GM12878 (cell line): ENCODE data around the gene RGS18. TPM values are rescaled to one million over a fixed set of nuclear protein-coding genes. Genes with fewer than 3 reads are reported as not detected.

ENCODE experiments used
- ATAC-seq: fragments of 200-7000 bp; cut with Tn5 transposase; 3 replicates; pipeline ENCODE4 v1.9.1; 2020; ENCODE audit warnings: mild to moderate bottlenecking, moderate library complexity
- BruUV-seq: library from RNA; stranded (reverse); fragments of 400-500 nt; replicated peaks from 2 replicates; lab custom pipeline; 2021; lab: Mats Ljungman, UMichigan
- CTCF ChIA-PET: fragments of 300-600 bp; sonication (Branson Sonifier 250); formaldehyde crosslinking; extraction: SDS; loops from one replicate; lab custom pipeline; 2021; ENCODE audit warnings: inconsistent platforms; lab: Yijun Ruan, JAX
- POLR2A ChIA-PET: fragments of 350-600 bp; formaldehyde crosslinking; extraction: SDS; loops from one replicate; lab custom pipeline; 2021; ENCODE audit warnings: inconsistent platforms; lab: Charles Lee
- RAD21 ChIA-PET: fragments of 300-600 bp; sonication (Branson Sonifier 250); formaldehyde crosslinking; loops from one replicate; lab custom pipeline; 2023; ENCODE audit warnings: antibody characterized with exemption; ENCODE audit not compliant: unreplicated experiment; lab: Charles Lee
- SMC1A ChIA-PET: fragments of 300-600 bp; sonication (Branson Sonifier 250); formaldehyde crosslinking; loops from one replicate; lab custom pipeline; 2023; ENCODE audit not compliant: unreplicated experiment, uncharacterized antibody; lab: Charles Lee
- DNase-seq: peaks from one replicate; pipeline ENCODE4 v3.0.0-alpha.2; 2011; ENCODE audit warnings: low read depth, low spot score
- FAIRE-seq: peaks from 3 replicates; lab custom pipeline; 2011; peaks lifted over from hg19 to GRCh38; lab: Jason Lieb, UNC
- H2AFZ ChIP-seq: 2 replicates; pipeline ENCODE4 v1.6.0; 2011; ENCODE audit warnings: low read depth, low read length, control low read depth; ENCODE audit not compliant: control insufficient read depth
- H3K27ac ChIP-seq: 2 replicates; pipeline ENCODE4 v1.5.1; 2011; ENCODE audit warnings: control low read depth; ENCODE audit not compliant: control insufficient read depth, insufficient read depth
- H3K27me3 ChIP-seq, 2 experiments: replicated peaks in 1 of 2; 2 replicates each; pipeline versions ENCODE4 v1.6.0 to v1.6.1; 2011; ENCODE audit warnings: low read length in 1 of 2; ENCODE audit not compliant: control insufficient read depth in 2 of 2, insufficient read depth in 2 of 2
- H3K36me3 ChIP-seq, 2 experiments: 2 replicates each; pipeline ENCODE4 v1.5.1; 2011; ENCODE audit warnings: low read length in 1 of 2; ENCODE audit not compliant: control insufficient read depth in 2 of 2, insufficient read depth in 2 of 2
- H3K4me1 ChIP-seq: 2 replicates; pipeline ENCODE4 v1.6.1; 2011; ENCODE audit warnings: mild to moderate bottlenecking, low read length, moderate library complexity, mixed read lengths; ENCODE audit not compliant: control insufficient read depth, insufficient read depth
- H3K4me2 ChIP-seq: 2 replicates; pipeline ENCODE4 v1.6.0; 2011; ENCODE audit warnings: control low read depth; ENCODE audit not compliant: control insufficient read depth, insufficient read depth
- H3K4me3 ChIP-seq: fragments of 200-600 bp; sonication (generic); 2 replicates; pipeline ENCODE4 v1.5.1; 2016
- H3K79me2 ChIP-seq: 2 replicates; pipeline ENCODE4 v1.6.0; 2011; ENCODE audit warnings: low read length; ENCODE audit not compliant: control insufficient read depth, insufficient read depth
- H3K9ac ChIP-seq: 2 replicates; pipeline ENCODE4 v1.8.0; 2011; ENCODE audit warnings: low read length, control low read depth, mixed read lengths; ENCODE audit not compliant: control insufficient read depth, insufficient read depth
- H3K9me3 ChIP-seq: replicated peaks from 3 replicates; pipeline ENCODE4 v1.5.1; 2011; ENCODE audit warnings: mild to moderate bottlenecking, low read length; ENCODE audit not compliant: control insufficient read depth, insufficient read depth
- H4K20me1 ChIP-seq: 2 replicates; pipeline ENCODE4 v1.6.0; 2011; ENCODE audit not compliant: control insufficient read depth, insufficient read depth
- ATF7 ChIP-seq: fragments of 450-650 bp; IDR thresholded peaks from 2 replicates; pipeline ENCODE4 v1.6.1; 2016; ENCODE audit warnings: low read depth, mild to moderate bottlenecking
- BHLHE40 ChIP-seq, 2 experiments: fragments of 450-650 bp in 1 of 2; IDR thresholded peaks; 2 replicates each; pipeline ENCODE4 v1.6.1; 2011 to 2017; ENCODE audit warnings: low read depth in 2 of 2, borderline replicate concordance in 1 of 2, improper control_type of control experiment in 1 of 2, low read length in 1 of 2, mild to moderate bottlenecking in 1 of 2
- CBX3 ChIP-seq: fragments of 200-600 bp; sonication (generic); IDR thresholded peaks from 2 replicates; pipeline ENCODE4 v1.6.1; 2016; ENCODE audit warnings: low read depth, borderline replicate concordance
- CHD1 ChIP-seq: IDR thresholded peaks from 2 replicates; pipeline ENCODE4 v1.6.1; 2012; ENCODE audit warnings: low read depth, low read length, improper control_type of control experiment
- CHD2 ChIP-seq: IDR thresholded peaks from 2 replicates; pipeline ENCODE4 v1.6.1; 2011; ENCODE audit warnings: low read depth, low read length, improper control_type of control experiment, borderline replicate concordance
- E2F4 ChIP-seq: IDR thresholded peaks from 2 replicates; pipeline ENCODE4 v1.6.1; 2012; ENCODE audit warnings: low read depth, low read length, improper control_type of control experiment
- EGR1 ChIP-seq, 2 experiments: IDR thresholded peaks; 1 replicate in 1 of 2; 2 replicates in 1 of 2; pipeline ENCODE4 v1.6.1; 2011 to 2012; ENCODE audit warnings: low read depth in 2 of 2, low read length in 2 of 2, borderline replicate concordance in 1 of 2, mild to moderate bottlenecking in 1 of 2, moderate library complexity in 1 of 2
- IRF5 ChIP-seq: fragments of 450-650 bp; IDR thresholded peaks from 2 replicates; pipeline ENCODE4 v1.6.1; 2017; ENCODE audit warnings: borderline replicate concordance
- MEF2B ChIP-seq: fragments of 450-650 bp; IDR thresholded peaks from 2 replicates; pipeline ENCODE4 v1.6.1; 2018; ENCODE audit warnings: mild to moderate bottlenecking, moderate library complexity; ENCODE audit not compliant: partially characterized antibody, poor library complexity, severe bottlenecking
- MTA3 ChIP-seq: IDR thresholded peaks from 2 replicates; pipeline ENCODE4 v1.6.1; 2012; ENCODE audit warnings: low read length, inconsistent platforms, borderline replicate concordance
- RELA ChIP-seq: fragments of 450-650 bp; IDR thresholded peaks from 2 replicates; pipeline ENCODE4 v1.8.0; 2014; ENCODE audit warnings: borderline replicate concordance; ENCODE audit not compliant: partially characterized antibody
- SIX5 ChIP-seq: IDR thresholded peaks from 2 replicates; pipeline ENCODE4 v1.6.1; 2011; ENCODE audit warnings: mild to moderate bottlenecking, low read depth, low read length, moderate library complexity; ENCODE audit not compliant: severe bottlenecking
- SMARCA5 ChIP-seq: fragments of 450-650 bp; IDR thresholded peaks from 2 replicates; pipeline ENCODE4 v1.6.1; 2017; ENCODE audit warnings: mild to moderate bottlenecking
- SRF ChIP-seq, 2 experiments: IDR thresholded peaks; 2 replicates each; pipeline ENCODE4 v1.6.1; 2011; ENCODE audit warnings: low read depth in 2 of 2, low read length in 2 of 2, mild to moderate bottlenecking in 1 of 2, moderate library complexity in 1 of 2
- TBL1XR1 ChIP-seq: IDR thresholded peaks from 2 replicates; pipeline ENCODE4 v1.6.1; 2012; ENCODE audit warnings: low read depth, low read length, improper control_type of control experiment
- WRNIP1 ChIP-seq: IDR thresholded peaks from 2 replicates; pipeline ENCODE4 v1.6.1; 2011; ENCODE audit warnings: low read depth, low read length, improper control_type of control experiment, borderline replicate concordance
- ZNF274 ChIP-seq: IDR thresholded peaks from one replicate; pipeline ENCODE4 v1.8.0; 2011; ENCODE audit not compliant: insufficient read length, insufficient read depth
- WGBS: methylation state at CpG from one replicate; pipeline ENCODE4 v1.1.6; 2016; ENCODE audit warnings: low lambda C conversion rate; ENCODE audit not compliant: insufficient replicate concordance, insufficient coverage; ENCODE audit errors: missing lambda C conversion rate; 5-methylcytosine and 5-hydroxymethylcytosine counted together
- in situ Hi-C: fragments of 300-500 bp; cut with MboI; formaldehyde crosslinking; loops from 9 replicates; pipeline ENCODE4 v1.14.3; 2018; ENCODE audit warnings: mixed read lengths
- intact Hi-C: fragments of 100-400 bp; cut with micrococcal nuclease; formaldehyde crosslinking; loops from one replicate; pipeline ENCODE4 v1.14.2; 2022; ENCODE audit not compliant: unreplicated experiment
- polyA plus RNA-seq, 11 experiments: library from polyadenylated mRNA; depleted of rRNA in 4 of 11; unstranded in 6 of 11; stranded (reverse) in 5 of 11; fragments of >200 nt; fragmentation: Nextera tagmentation in 4 of 11; fragmentation: Illumina TruSeq in 1 of 11; extraction: Ambion mirVana in 4 of 11; extraction: Trizol in 1 of 11; gene quantifications; 1 replicate in 1 of 11; 2 replicates in 10 of 11; pipeline versions ENCODE4 v1.2.1 to v1.2.3, GENCODE V29; 2011 to 2016; ENCODE audit warnings: inconsistent platforms in 2 of 11, missing spikeins in 2 of 11, low read depth in 1 of 11
- total RNA-seq, 4 experiments: library from RNA; depleted of rRNA in 3 of 4; stranded (reverse); fragments of >200 nt in 3 of 4; fragmentation: Illumina TruSeq in 1 of 4; extraction: Trizol in 1 of 4; gene quantifications; 2 replicates each; pipeline versions ENCODE4 v1.2.1 to v1.2.3, GENCODE V29; 2013 to 2021

The RGS18 gene
- total and polyA plus RNA-seq, 10 of the 15 experiments (the other 5 are each of a cell fraction or from before 2014, with no cell fraction given), result not detected

- H3K27ac ChIP-seq, result no peak overlapping the region
- no peak overlapping the region for H3K9ac ChIP-seq
- no peak overlapping the region for H2AFZ ChIP-seq
- in situ Hi-C loops, result no loop called here
- no peak overlapping the region for H3K4me3 ChIP-seq
- FAIRE-seq (no peak), DNase-seq (no peak), ATAC-seq (no peak)
- H3K79me2 ChIP-seq, result no peaks in the 10 kb centered on the region
- CTCF ChIA-PET, result no interaction called here
- SMC1A ChIA-PET, result no interaction called here
- no peaks in the 10 kb centered on the region for H3K9me3 ChIP-seq
- no peaks in the 10 kb centered on the region for H3K4me1 ChIP-seq
- RAD21 ChIA-PET, result no interaction called here
- TF ChIP-seq CBX3 (no peak), BHLHE40 (IDR thresholded peaks at IDR 0.05; ENCODE audit: borderline replicate concordance in 1 of 2, low read depth in 2 of 2, low read length in 1 of 2) (no peak), TBL1XR1 (no peak), MEF2B (no peak), E2F4 (no peak), MTA3 (no peak), WRNIP1 (no peak), SRF (IDR thresholded peaks at IDR 0.05; ENCODE audit: low read depth in 2 of 2, low read length in 2 of 2) (no peak), ATF7 (no peak), RELA (no peak), IRF5 (no peak), ZNF274 (no peak), SIX5 (no peak), CHD2 (no peak), SMARCA5 (no peak), CHD1 (no peak), EGR1 (IDR thresholded peaks at IDR 0.05; ENCODE audit: borderline replicate concordance in 1 of 2, low read depth in 2 of 2, low read length in 2 of 2) (no peak)
- 0% methylated on average over 2 of the region's 2 CpGs for WGBS
- intact Hi-C loops, result no loop called here
- no TSS peak for BruUV-seq
- no peaks in the 10 kb centered on the region for H3K36me3 ChIP-seq
- H4K20me1 ChIP-seq, result no peaks in the 10 kb centered on the region
- POLR2A ChIA-PET, result no interaction called here
- H3K4me2 ChIP-seq, result no peak overlapping the region
- H3K27me3 ChIP-seq, result no peaks in the 10 kb centered on the region
Observed at GRCh38 chr1:192190066-192190465, 31.8 kb downstream of the RGS18 start.
